Prostate gland (tissue), 2 donors: Measurements from ENCODE around the gene MYH9.

ENCODE experiments used
- CTCF ChIP-seq, 4 experiments: fragments of 200-600 bp in 2 of 4; fragments of 450-650 bp in 2 of 4; sonication (generic) in 2 of 4; IDR thresholded peaks; 1 replicate in 3 of 4; 2 replicates in 1 of 4; pipeline ENCODE4 v1.5.1; 2016 to 2019; ENCODE audit warnings: antibody characterized with exemption in 4 of 4, mild to moderate bottlenecking in 2 of 4, moderate library complexity in 2 of 4
- POLR2A ChIP-seq: fragments of 450-650 bp; IDR thresholded peaks from one replicate; pipeline ENCODE4 v1.6.1; 2016; ENCODE audit warnings: antibody characterized with exemption, mild to moderate bottlenecking
- POLR2AphosphoS5 ChIP-seq: sonication (generic); formaldehyde crosslinking; IDR thresholded peaks from one replicate; pipeline ENCODE4 v1.6.1; 2017; ENCODE audit warnings: antibody characterized with exemption

GRCh38 chr22:36305813-36306212 lies 82.0 kb downstream of the MYH9 start:
- no peak for TF ChIP-seq CTCF (IDR thresholded peaks at IDR 0.05)
- no peak for TF ChIP-seq POLR2A
- no peak for TF ChIP-seq POLR2AphosphoS5
